Esophagus muscularis mucosa (tissue), 3 donors: ENCODE data around the gene ATP5PO.

ENCODE experiments used
- EP300 ChIP-seq: sonication (generic); formaldehyde crosslinking; IDR thresholded peaks from one replicate; pipeline ENCODE4 v1.6.1; 2017; ENCODE audit warnings: antibody characterized with exemption
- TF ChIP-seq, protein P1 (sequence below), 3 experiments: fragments of 200-600 bp in 2 of 3; fragments of 450-650 bp in 1 of 3; sonication (generic) in 2 of 3; IDR thresholded peaks; one replicate each; pipeline ENCODE4 v1.5.1; 2017 to 2019; ENCODE audit warnings: antibody characterized with exemption in 3 of 3, mild to moderate bottlenecking in 2 of 3, moderate library complexity in 1 of 3

DNA sequence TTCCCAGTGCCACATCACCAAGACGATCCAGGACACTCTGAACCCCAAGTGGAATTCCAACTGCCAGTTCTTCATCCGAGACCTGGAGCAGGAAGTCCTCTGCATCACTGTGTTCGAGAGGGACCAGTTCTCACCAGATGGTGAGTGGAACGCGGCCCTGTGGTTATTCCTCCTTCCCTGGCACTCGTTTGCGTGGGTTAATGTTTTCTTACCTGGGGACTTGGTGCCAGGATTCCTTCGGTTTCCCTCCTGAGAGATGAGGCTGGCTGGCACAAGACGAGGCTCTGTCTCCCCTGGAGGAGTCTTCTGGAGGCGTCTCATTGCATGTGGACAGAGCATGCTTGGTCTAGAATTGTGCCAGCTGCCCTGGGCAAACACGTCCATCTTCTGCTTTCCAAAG is 29.3 kb downstream of the ATP5PO start:
- TF ChIP-seq, protein P1, sequence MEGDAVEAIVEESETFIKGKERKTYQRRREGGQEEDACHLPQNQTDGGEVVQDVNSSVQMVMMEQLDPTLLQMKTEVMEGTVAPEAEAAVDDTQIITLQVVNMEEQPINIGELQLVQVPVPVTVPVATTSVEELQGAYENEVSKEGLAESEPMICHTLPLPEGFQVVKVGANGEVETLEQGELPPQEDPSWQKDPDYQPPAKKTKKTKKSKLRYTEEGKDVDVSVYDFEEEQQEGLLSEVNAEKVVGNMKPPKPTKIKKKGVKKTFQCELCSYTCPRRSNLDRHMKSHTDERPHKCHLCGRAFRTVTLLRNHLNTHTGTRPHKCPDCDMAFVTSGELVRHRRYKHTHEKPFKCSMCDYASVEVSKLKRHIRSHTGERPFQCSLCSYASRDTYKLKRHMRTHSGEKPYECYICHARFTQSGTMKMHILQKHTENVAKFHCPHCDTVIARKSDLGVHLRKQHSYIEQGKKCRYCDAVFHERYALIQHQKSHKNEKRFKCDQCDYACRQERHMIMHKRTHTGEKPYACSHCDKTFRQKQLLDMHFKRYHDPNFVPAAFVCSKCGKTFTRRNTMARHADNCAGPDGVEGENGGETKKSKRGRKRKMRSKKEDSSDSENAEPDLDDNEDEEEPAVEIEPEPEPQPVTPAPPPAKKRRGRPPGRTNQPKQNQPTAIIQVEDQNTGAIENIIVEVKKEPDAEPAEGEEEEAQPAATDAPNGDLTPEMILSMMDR (IDR thresholded peaks at IDR 0.05) = no peak
- TF ChIP-seq EP300 = no peak
